HCT116 (cell line): ENCODE results near the gene B4GALNT3. TPM values are rescaled to one million over a fixed set of nuclear protein-coding genes. Genes with fewer than 3 reads are reported as not detected.

ENCODE experiments used
- ATAC-seq: fragments of 200-7000 bp; cut with Tn5 transposase; 2 replicates; pipeline ENCODE4 v1.9.1; 2020; ENCODE audit warnings: mild to moderate bottlenecking, moderate library complexity
- BruUV-seq: library from RNA; stranded (reverse); fragments of 400-500 nt; replicated peaks from 2 replicates; lab custom pipeline; 2021; lab: Mats Ljungman, UMichigan
- CTCF ChIA-PET: fragments of 300-600 bp; sonication (Branson Sonifier 250); formaldehyde crosslinking; loops from one replicate; lab custom pipeline; 2021; ENCODE audit warnings: antibody characterized with exemption; lab: Charles Lee
- POLR2A ChIA-PET: fragments of 300-600, 350-600 bp; sonication (Branson Sonifier 250); formaldehyde crosslinking; loops from one replicate; lab custom pipeline; 2021; ENCODE audit warnings: antibody characterized with exemption; lab: Charles Lee
- RAD21 ChIA-PET, 2 experiments: fragments of 300-600 bp; sonication (Branson Sonifier 250); formaldehyde crosslinking; loops; one replicate each; lab custom pipeline; 2023; ENCODE audit warnings: low total read pairs in 2 of 2; ENCODE audit not compliant: uncharacterized antibody in 2 of 2, unreplicated experiment in 2 of 2, low non-redundant PET in 1 of 2; lab: Charles Lee
- DNase-seq: peaks from one replicate; pipeline ENCODE4 v3.0.0-alpha.2; 2010; ENCODE audit warnings: low read depth, low spot score
- H2AFZ ChIP-seq: fragments of 200-600 bp; shearing (Covaris generic), sonication (generic); 2 replicates; pipeline ENCODE4 v1.6.1; 2017; ENCODE audit warnings: low read depth, mixed run types, mixed read lengths, antibody characterized with exemption, low read length; ENCODE audit not compliant: poor library complexity, severe bottlenecking
- H3K27ac ChIP-seq: 2 replicates; pipeline ENCODE4 v1.5.1; 2012; ENCODE audit warnings: low read depth, low read length
- H3K27me3 ChIP-seq: fragments of 200-600 bp; sonication (generic); 2 replicates; pipeline ENCODE4 v1.6.1; 2016; ENCODE audit warnings: mixed run types, low read length, mixed read lengths; ENCODE audit not compliant: insufficient read depth
- H3K36me3 ChIP-seq, 2 experiments: fragments of 200-500 bp in 1 of 2; fragments of 200-600 bp in 1 of 2; sonication (Bioruptor generic) in 1 of 2; sonication (generic) in 1 of 2; 2 replicates each; pipeline versions ENCODE4 v1.5.1 to v1.6.1; 2014 to 2016; ENCODE audit warnings: low read length in 2 of 2, inconsistent platforms in 1 of 2, mixed read lengths in 1 of 2, mixed run types in 1 of 2; ENCODE audit not compliant: insufficient read depth in 2 of 2, control insufficient read depth in 1 of 2
- H3K4me1 ChIP-seq, 2 experiments: fragments of 200-600 bp in 1 of 2; sonication (generic) in 1 of 2; 2 replicates each; pipeline versions ENCODE4 v1.5.1 to v1.6.1; 2012 to 2017; ENCODE audit warnings: low read length in 2 of 2, inconsistent platforms in 1 of 2, mild to moderate bottlenecking in 1 of 2, mixed read lengths in 1 of 2, mixed run types in 1 of 2, moderate library complexity in 1 of 2; ENCODE audit not compliant: insufficient read depth in 2 of 2, control insufficient read depth in 1 of 2
- H3K4me2 ChIP-seq: fragments of 200-600 bp; sonication (generic); 2 replicates; pipeline ENCODE4 v1.6.1; 2017; ENCODE audit warnings: mixed run types, low read length, mixed read lengths
- H3K4me3 ChIP-seq, 2 experiments: fragments of 200-600 bp in 1 of 2; sonication (generic) in 1 of 2; replicated peaks in 1 of 2; 2 replicates each; pipeline ENCODE4 v1.5.1; 2011 to 2016; ENCODE audit warnings: low read length in 2 of 2, control low read depth in 1 of 2, low read depth in 1 of 2, mild to moderate bottlenecking in 1 of 2, mixed read lengths in 1 of 2, mixed run types in 1 of 2
- H3K79me2 ChIP-seq: fragments of 200-600 bp; sonication (generic); 2 replicates; pipeline ENCODE4 v1.6.1; 2017; ENCODE audit warnings: mild to moderate bottlenecking, mixed run types, low read length, moderate library complexity, mixed read lengths; ENCODE audit not compliant: insufficient read depth
- H3K9ac ChIP-seq: fragments of 200-600 bp; sonication (generic); 2 replicates; pipeline ENCODE4 v1.6.1; 2016; ENCODE audit warnings: low read length, mixed read lengths
- H3K9me2 ChIP-seq: fragments of 200-600 bp; sonication (generic), shearing (Covaris generic); 2 replicates; pipeline ENCODE4 v1.6.1; 2017; ENCODE audit warnings: mixed run types, mild to moderate bottlenecking, moderate library complexity; ENCODE audit not compliant: insufficient read depth
- H3K9me3 ChIP-seq, 2 experiments: fragments of 200-500 bp in 1 of 2; fragments of 200-600 bp in 1 of 2; sonication (Bioruptor generic) in 1 of 2; sonication (generic) in 1 of 2; 2 replicates each; pipeline ENCODE4 v1.6.1; 2014 to 2017; ENCODE audit warnings: low read length in 2 of 2, mixed read lengths in 2 of 2, inconsistent platforms in 1 of 2, low read depth in 1 of 2, mild to moderate bottlenecking in 1 of 2, mixed run types in 1 of 2, moderate library complexity in 1 of 2; ENCODE audit not compliant: control insufficient read depth in 1 of 2, insufficient read depth in 1 of 2
- H4K20me1 ChIP-seq: fragments of 200-600 bp; sonication (generic), shearing (Covaris generic); 2 replicates; pipeline ENCODE4 v1.6.1; 2017; ENCODE audit warnings: mixed run types, mild to moderate bottlenecking, moderate library complexity; ENCODE audit not compliant: insufficient read depth
- CBX3 ChIP-seq: IDR thresholded peaks from 2 replicates; pipeline ENCODE4 v1.6.1; 2012; ENCODE audit warnings: low read depth
- CTCF ChIP-seq, 3 experiments: fragments of 200-600 bp in 1 of 3; sonication (generic) in 1 of 3; IDR thresholded peaks in 2 of 3; conservative IDR thresholded peaks in 1 of 3; 2 replicates each; pipeline ENCODE4 v1.5.1; 2012 to 2017; ENCODE audit warnings: low read depth in 2 of 3, low read length in 2 of 3, antibody characterized with exemption in 1 of 3, borderline replicate concordance in 1 of 3, control low read depth in 1 of 3, mild to moderate bottlenecking in 1 of 3, mixed read lengths in 1 of 3, mixed run types in 1 of 3, moderate library complexity in 1 of 3; ENCODE audit not compliant: insufficient read depth in 1 of 3
- EGR1 ChIP-seq: IDR thresholded peaks from 2 replicates; pipeline ENCODE4 v1.6.1; 2012; ENCODE audit warnings: low read depth
- EZH2phosphoT487 ChIP-seq: fragments of 200-600 bp; IDR thresholded peaks from 2 replicates; pipeline ENCODE4 v1.6.1; 2018; ENCODE audit warnings: antibody characterized with exemption, borderline replicate concordance
- FOSL1 ChIP-seq: IDR thresholded peaks from 2 replicates; pipeline ENCODE4 v1.6.1; 2012; ENCODE audit warnings: low read depth
- MAX ChIP-seq: IDR thresholded peaks from 2 replicates; pipeline ENCODE4 v1.6.1; 2012
- POLR2A ChIP-seq: IDR thresholded peaks from 2 replicates; pipeline ENCODE4 v1.7.0; 2011; ENCODE audit warnings: borderline replicate concordance; ENCODE audit not compliant: insufficient read depth, insufficient read length; ENCODE audit errors: extremely low read depth
- POLR2AphosphoS5 ChIP-seq: IDR thresholded peaks from 2 replicates; pipeline ENCODE4 v1.6.1; 2011; ENCODE audit warnings: mild to moderate bottlenecking, low read depth, low read length, moderate library complexity
- RAD21 ChIP-seq: IDR thresholded peaks from 2 replicates; pipeline ENCODE4 v1.6.1; 2012; ENCODE audit warnings: low read depth, mild to moderate bottlenecking
- SIN3A ChIP-seq: IDR thresholded peaks from 2 replicates; pipeline ENCODE4 v1.6.1; 2012; ENCODE audit warnings: low read depth
- TCF7L2 ChIP-seq: IDR thresholded peaks from 2 replicates; pipeline ENCODE4 v1.7.0; 2011; ENCODE audit warnings: borderline replicate concordance, inconsistent platforms; ENCODE audit not compliant: insufficient read depth, insufficient read length; ENCODE audit errors: extremely low read depth
- ZFX ChIP-seq: fragments of 450-650 bp; IDR thresholded peaks from 2 replicates; pipeline ENCODE4 v1.6.1; 2017
- ZNF274 ChIP-seq: fragments of 200-500 bp; sonication (Bioruptor generic); IDR thresholded peaks from 2 replicates; pipeline ENCODE4 v1.6.1; 2014; ENCODE audit warnings: mild to moderate bottlenecking, low read depth, low read length, inconsistent platforms
- intact Hi-C: fragments of 100-400 bp; cut with micrococcal nuclease; formaldehyde crosslinking; loops from 2 replicates; pipeline ENCODE4 v1.10.0; 2022
- total RNA-seq: library from RNA; stranded (reverse); gene quantifications from one replicate; pipeline ENCODE4 v1.2.1, GENCODE V29; 2021; ENCODE audit not compliant: unreplicated experiment
- TF ChIP-seq, protein P1 (sequence below): IDR thresholded peaks from 2 replicates; pipeline ENCODE4 v1.6.1; 2011; ENCODE audit warnings: mild to moderate bottlenecking, low read length, moderate library complexity; ENCODE audit not compliant: insufficient replicate concordance; ENCODE audit errors: extremely low read depth

B4GALNT3 gene
- total RNA-seq, 1 experiment from 2014 or later = 18.2 TPM

- Histone ChIP-seq H3K4me2 (peak overlapping the region; percentile 100), H3K79me2 (no peaks in the 10 kb centered on the region), H3K4me1 (peaks cover 33 to 72% of the 10 kb centered on the region in 2 experiments), H3K9me2 (no peaks in the 10 kb centered on the region), H3K9me3 (no peaks in the 10 kb centered on the region), H2AFZ (no peak overlapping the region), H3K27me3 (no peaks in the 10 kb centered on the region), H3K9ac (peak overlapping the region; percentile 92), H3K27ac (peak overlapping the region; percentile 93), H3K36me3 (no peaks in the 10 kb centered on the region), H3K4me3 (peak overlapping the region; percentile 58 to 81), H4K20me1 (no peaks in the 10 kb centered on the region)
- peak; percentile 19 for DNase-seq
- ChIA-PET CTCF (interaction anchor here (1.5 to 3.8 kb wide), 7 partner anchors 179 to 1011 kb away, joined by 5 to 41 read pairs (median 19); partner anchors contain the start of genes RAD52 and WNK1), POLR2A (interaction anchor here (1.5 to 4.0 kb wide), 2 partner anchors 179 to 377 kb away, joined by 5 to 23 read pairs; partner anchors contain the start of genes RAD52 and WNK1), RAD21 (interaction anchor here (0.8 to 1.5 kb wide), 2 partner anchors 179 to 521 kb away, joined by 3 read pairs; no protein-coding TSS in a partner anchor)
- ATAC-seq = peak; percentile 1; the same call in 1 of the 2 replicates
- no TSS peak for BruUV-seq
- intact Hi-C loops = loop anchor here (2.0 to 5.0 kb wide), 5 partner anchors 243 to 1033 kb away; no protein-coding TSS in a partner anchor
- TF ChIP-seq SIN3A (no peak), CTCF (IDR thresholded peaks at IDR 0.05 in 2 of 3, conservative IDR thresholded peaks at IDR 0.05 in 1 of 3; ENCODE audit: borderline replicate concordance in 1 of 3, insufficient read depth in 1 of 3, low read depth in 2 of 3, low read length in 2 of 3) (no peak), ZFX (peak; percentile 46), EZH2phosphoT487 (no peak), FOSL1 (no peak), RAD21 (no peak), CBX3 (no peak), TCF7L2 (no peak), POLR2AphosphoS5 (0 out of 2 replicates have a peak, but pooled peaks have one; percentile 30), POLR2A (no peak), EGR1 (no peak), ZNF274 (no peak), MAX (no peak)
- TF ChIP-seq, protein P1, sequence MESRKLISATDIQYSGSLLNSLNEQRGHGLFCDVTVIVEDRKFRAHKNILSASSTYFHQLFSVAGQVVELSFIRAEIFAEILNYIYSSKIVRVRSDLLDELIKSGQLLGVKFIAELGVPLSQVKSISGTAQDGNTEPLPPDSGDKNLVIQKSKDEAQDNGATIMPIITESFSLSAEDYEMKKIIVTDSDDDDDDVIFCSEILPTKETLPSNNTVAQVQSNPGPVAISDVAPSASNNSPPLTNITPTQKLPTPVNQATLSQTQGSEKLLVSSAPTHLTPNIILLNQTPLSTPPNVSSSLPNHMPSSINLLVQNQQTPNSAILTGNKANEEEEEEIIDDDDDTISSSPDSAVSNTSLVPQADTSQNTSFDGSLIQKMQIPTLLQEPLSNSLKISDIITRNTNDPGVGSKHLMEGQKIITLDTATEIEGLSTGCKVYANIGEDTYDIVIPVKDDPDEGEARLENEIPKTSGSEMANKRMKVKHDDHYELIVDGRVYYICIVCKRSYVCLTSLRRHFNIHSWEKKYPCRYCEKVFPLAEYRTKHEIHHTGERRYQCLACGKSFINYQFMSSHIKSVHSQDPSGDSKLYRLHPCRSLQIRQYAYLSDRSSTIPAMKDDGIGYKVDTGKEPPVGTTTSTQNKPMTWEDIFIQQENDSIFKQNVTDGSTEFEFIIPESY = no peak
These were observed 112.2 kb downstream of the B4GALNT3 start for GRCh38 chr12:571795-572531.
